GM12892 (cell line): ENCODE measurements around the gene GPALPP1.
"Not testable (repeated sequence)": the region's sequence is repeated elsewhere in the genome, so short reads cannot be mapped to it uniquely, and the experiment has no call there.

Source experiments
- POLR2A ChIP-seq: IDR thresholded peaks from 2 replicates; pipeline ENCODE4 v1.6.1; 2011; ENCODE audit warnings: low read depth, low read length, control low read depth
- POLR2AphosphoS5 ChIP-seq: IDR thresholded peaks from 2 replicates; pipeline ENCODE4 v1.6.1; 2011; ENCODE audit warnings: low read depth, low read length, control low read depth
- TAF1 ChIP-seq: IDR thresholded peaks from 2 replicates; pipeline ENCODE4 v1.6.1; 2011; ENCODE audit warnings: low read depth, mild to moderate bottlenecking, control low read depth, low read length, borderline replicate concordance

DNA sequence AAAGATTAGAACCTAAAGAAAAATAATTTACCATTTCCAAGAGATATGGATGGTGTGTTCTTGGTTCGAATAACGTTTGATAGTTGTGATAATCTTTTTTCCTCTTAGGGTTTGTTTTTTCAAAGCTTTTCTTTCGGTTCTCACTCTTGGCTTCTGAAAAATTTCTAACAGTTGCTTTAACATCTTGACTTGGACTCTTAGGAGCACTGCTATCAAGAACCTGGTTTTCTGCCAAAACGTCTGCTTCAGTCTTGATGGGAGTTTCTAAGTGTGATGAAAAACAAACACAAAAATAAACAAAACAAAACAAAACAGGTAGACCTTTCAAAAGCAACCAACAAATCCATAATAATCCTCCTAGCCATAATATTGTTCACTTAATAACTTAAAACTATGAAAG is 45.9 kb upstream of the GPALPP1 start:
- not testable (repeated sequence) for TF ChIP-seq POLR2A, POLR2AphosphoS5, TAF1
